GM12864 (cell line): Measurements from ENCODE around the gene PLXNA2.

Experiments
- DNase-seq: peaks from one replicate; pipeline ENCODE4 v3.0.0-alpha.2; 2011; ENCODE audit warnings: low read depth
- H3K4me3 ChIP-seq: 2 replicates; pipeline ENCODE4 v1.5.1; 2011; ENCODE audit warnings: mild to moderate bottlenecking, low read depth, low read length, control low read depth
- CTCF ChIP-seq: IDR thresholded peaks from 2 replicates; pipeline ENCODE4 v1.5.1; 2011; ENCODE audit warnings: low read depth, mild to moderate bottlenecking, moderate library complexity, low read length, control low read depth, inconsistent platforms; ENCODE audit errors: missing control alignments

Gene PLXNA2

GRCh38 chr1:208181364-208181763 is 62.8 kb downstream of the PLXNA2 start:
- TF ChIP-seq CTCF = no peak
- DNase-seq = no peak
- no peak overlapping the region for H3K4me3 ChIP-seq

- TF ChIP-seq CTCF = no peak
- no peak overlapping the region for H3K4me3 ChIP-seq
- no peak for DNase-seq
These were observed 63.8 kb downstream of the PLXNA2 start for GRCh38 chr1:208180421-208180820.

GRCh38 chr1:208179961-208180409 is 64.2 kb downstream of the PLXNA2 start:
- H3K4me3 ChIP-seq = no peak overlapping the region
- no peak for DNase-seq
- TF ChIP-seq CTCF = no peak

- no peak overlapping the region for H3K4me3 ChIP-seq
- TF ChIP-seq CTCF = no peak
- no peak for DNase-seq
These were observed 64.8 kb downstream of the PLXNA2 start for GRCh38 chr1:208179263-208179816.

GRCh38 chr1:208178091-208178529 is 66.1 kb downstream of the PLXNA2 start:
- no peak overlapping the region for H3K4me3 ChIP-seq
- DNase-seq = no peak
- TF ChIP-seq CTCF = no peak

- TF ChIP-seq CTCF = no peak
- H3K4me3 ChIP-seq = no peak overlapping the region
- no peak for DNase-seq
These were observed 66.5 kb downstream of the PLXNA2 start for GRCh38 chr1:208177656-208178055.

GRCh38 chr1:208176649-208177048 is 67.5 kb downstream of the PLXNA2 start:
- no peak for TF ChIP-seq CTCF
- DNase-seq = no peak
- no peak overlapping the region for H3K4me3 ChIP-seq
